Measurements from ENCODE around the gene CKAP5.

GRCh38 chr11:46766656-46767055 is 79.4 kb downstream of the CKAP5 start:
- no peak for TF ChIP-seq POLR2A (IDR thresholded peaks at IDR 0.05; ENCODE audit: low read length)
- no peak for TF ChIP-seq GATA1 (IDR thresholded peaks at IDR 0.05; ENCODE audit: low read depth, low read length)

Measured in erythroblast (primary cell).